ENCODE results near the gene PALM3.

- TF ChIP-seq PPARA (CRISPR knock-in tag; IDR thresholded peaks at IDR 0.05; ENCODE audit: borderline replicate concordance): no peak
- no peak for TF ChIP-seq TSHZ2 (CRISPR knock-in tag; IDR thresholded peaks at IDR 0.05)
These were observed 49.4 kb downstream of the PALM3 start for GRCh38 chr19:14012378-14012915.

All from SK-N-SH treated with all-trans-retinoic acid at 6 μM for 48 hours (cell line).